ENCODE data around the gene DIPK1A.

Gene DIPK1A

DNA sequence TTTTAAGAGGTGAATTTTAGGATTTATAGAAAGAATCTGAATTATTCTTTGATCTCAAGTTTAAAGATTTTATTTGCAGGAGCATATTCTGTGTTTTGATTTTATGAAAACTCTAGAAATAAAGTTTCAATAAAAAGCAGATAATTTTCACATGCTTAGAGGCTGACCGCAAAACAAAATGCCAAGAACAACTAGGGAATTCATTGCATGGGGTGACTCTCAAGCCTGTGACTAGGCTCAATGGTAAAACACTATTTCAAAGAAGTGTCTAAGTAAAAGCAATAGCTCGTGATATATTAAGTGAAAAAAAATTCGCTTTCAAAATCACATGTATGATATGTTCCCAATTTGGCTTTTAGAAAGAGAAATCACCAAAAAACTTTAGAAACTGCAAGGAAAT, 79.9 kb downstream of the DIPK1A start:
- DNase-seq (ENCODE audit: extremely low read depth, low read depth) = no peak
- TF ChIP-seq, protein P1, sequence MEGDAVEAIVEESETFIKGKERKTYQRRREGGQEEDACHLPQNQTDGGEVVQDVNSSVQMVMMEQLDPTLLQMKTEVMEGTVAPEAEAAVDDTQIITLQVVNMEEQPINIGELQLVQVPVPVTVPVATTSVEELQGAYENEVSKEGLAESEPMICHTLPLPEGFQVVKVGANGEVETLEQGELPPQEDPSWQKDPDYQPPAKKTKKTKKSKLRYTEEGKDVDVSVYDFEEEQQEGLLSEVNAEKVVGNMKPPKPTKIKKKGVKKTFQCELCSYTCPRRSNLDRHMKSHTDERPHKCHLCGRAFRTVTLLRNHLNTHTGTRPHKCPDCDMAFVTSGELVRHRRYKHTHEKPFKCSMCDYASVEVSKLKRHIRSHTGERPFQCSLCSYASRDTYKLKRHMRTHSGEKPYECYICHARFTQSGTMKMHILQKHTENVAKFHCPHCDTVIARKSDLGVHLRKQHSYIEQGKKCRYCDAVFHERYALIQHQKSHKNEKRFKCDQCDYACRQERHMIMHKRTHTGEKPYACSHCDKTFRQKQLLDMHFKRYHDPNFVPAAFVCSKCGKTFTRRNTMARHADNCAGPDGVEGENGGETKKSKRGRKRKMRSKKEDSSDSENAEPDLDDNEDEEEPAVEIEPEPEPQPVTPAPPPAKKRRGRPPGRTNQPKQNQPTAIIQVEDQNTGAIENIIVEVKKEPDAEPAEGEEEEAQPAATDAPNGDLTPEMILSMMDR (IDR thresholded peaks at IDR 0.05; ENCODE audit: low read depth, low read length) = no peak

DNA sequence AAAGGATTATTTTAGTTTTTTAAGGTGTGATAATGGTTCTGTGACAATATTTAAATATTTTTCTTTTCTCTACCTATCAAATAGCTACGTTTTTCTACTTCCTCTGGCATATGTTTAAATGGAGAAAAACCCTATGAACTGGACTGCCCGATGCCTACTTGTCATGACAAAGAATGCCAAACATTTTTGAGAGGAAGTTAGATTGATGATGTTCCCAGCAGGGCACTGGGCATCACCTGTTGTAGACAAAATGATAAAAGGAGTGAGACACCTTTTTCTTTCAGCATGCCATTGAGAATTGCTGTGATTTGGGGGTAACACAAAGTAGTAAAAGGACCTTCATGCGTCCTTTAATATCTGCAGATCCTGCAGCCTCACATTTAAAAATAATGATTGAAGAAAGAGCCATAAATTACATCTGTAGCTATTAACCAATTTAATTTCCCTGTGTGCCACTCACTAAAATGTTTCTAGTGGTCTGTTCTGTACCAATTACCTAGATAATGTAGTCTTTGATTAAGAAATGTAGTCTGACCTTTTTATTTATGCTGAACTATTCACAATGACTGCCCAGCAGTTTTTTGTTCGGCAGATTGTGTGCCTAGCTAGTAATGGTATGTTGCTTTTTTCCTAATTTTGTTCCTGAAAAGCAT, 81.8 kb downstream of the DIPK1A start:
- no peak for DNase-seq (ENCODE audit: extremely low read depth, low read depth)
- TF ChIP-seq, protein P1 (IDR thresholded peaks at IDR 0.05; ENCODE audit: low read depth, low read length) = no peak

DNA sequence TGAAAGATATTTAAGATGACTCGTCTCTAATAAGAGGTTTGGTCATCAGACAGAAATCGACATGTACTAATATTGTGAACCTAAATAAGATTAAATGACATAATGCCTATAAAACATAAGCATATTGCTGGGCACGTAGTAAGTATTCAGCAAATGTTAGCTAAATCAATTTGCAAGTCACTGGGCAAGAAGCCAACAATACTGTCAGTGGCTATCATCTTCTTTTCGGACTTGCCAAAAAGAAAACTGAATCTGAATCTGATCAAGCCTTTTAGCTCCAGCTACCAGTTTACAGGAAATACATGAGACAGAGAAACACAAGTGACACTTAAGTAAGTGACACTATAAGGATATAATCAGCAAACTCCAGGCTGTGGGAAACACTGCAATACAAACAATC, 83.5 kb downstream of the DIPK1A start:
- DNase-seq (ENCODE audit: extremely low read depth, low read depth) = peak; percentile 5
- TF ChIP-seq, protein P1 (IDR thresholded peaks at IDR 0.05; ENCODE audit: low read depth, low read length) = no peak

DNA sequence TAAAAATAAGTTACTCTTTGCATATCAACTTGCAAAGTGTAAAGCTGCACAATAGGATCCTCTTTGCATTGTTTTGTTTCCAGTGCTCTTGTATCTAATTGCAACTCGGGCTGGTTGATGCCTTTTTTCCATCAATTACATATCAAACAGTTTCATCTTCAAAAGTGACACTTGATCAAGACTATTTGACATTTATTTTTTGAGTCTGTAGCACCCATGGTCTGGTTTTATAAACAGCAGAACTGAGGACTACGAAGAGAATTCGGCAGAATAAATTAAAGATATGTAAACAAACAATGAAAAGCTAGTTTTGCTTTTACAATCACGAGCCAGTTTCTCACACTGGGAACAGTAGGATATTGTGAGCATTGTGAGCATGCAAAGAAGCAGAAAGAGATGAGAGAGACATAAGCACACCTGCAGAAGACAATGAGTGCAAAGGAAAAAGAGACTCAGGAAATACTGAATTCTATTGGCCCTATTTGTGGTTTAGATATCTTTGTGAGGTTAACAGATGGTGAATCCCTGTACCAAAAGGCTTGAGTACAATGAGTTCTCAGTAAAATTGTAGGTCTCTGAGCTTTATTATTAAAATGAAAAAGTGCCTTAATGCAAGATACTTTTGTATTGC, 84.1 kb downstream of the DIPK1A start:
- TF ChIP-seq, protein P1 (IDR thresholded peaks at IDR 0.05; ENCODE audit: low read depth, low read length) = no peak

DNA sequence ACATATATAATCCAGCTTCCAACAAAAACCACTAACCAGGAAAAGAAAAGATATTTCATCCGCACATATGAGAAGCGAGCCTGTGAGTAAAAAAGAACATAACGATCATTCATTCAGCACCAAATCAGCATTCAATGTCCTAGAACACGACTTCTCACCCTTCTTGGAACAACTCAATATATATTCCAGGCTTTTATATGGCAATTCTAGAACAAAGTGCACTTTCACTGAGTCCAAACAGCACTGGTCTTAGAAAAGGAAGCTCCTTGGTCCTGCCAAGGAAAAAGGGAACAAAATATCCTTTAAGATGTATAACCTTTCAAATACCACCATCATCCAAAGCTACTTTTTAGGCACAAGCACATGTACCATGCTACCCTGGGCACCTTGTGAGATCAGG, 84.9 kb downstream of the DIPK1A start:
- TF ChIP-seq, protein P1 (IDR thresholded peaks at IDR 0.05; ENCODE audit: low read depth, low read length) = no peak
- DNase-seq (ENCODE audit: extremely low read depth, low read depth) = no peak

More for the DNA sequence above, 84.1 kb downstream of the DIPK1A start:
- no peak for DNase-seq (ENCODE audit: extremely low read depth, low read depth)

DNA sequence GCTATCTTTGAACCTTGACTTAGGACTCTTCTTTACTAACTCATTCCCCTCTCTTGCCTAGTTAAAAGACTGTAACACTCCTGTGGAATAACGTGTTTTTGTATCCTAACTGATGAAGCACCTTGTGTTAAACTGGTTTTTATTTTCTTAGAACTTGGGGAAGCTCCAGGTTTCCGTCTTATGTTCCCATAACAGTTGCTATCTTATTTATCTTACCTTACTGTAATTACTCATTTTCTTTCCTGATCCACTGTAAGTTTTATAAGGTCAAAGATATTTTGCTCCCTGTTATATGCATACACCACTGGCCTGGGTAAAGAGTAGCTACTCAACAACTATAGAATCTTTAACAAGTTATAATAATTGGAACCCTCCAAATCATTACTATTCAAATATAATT, 86.3 kb downstream of the DIPK1A start:
- TF ChIP-seq, protein P1 (IDR thresholded peaks at IDR 0.05; ENCODE audit: low read depth, low read length) = no peak
- DNase-seq (ENCODE audit: extremely low read depth, low read depth) = no peak

DNA sequence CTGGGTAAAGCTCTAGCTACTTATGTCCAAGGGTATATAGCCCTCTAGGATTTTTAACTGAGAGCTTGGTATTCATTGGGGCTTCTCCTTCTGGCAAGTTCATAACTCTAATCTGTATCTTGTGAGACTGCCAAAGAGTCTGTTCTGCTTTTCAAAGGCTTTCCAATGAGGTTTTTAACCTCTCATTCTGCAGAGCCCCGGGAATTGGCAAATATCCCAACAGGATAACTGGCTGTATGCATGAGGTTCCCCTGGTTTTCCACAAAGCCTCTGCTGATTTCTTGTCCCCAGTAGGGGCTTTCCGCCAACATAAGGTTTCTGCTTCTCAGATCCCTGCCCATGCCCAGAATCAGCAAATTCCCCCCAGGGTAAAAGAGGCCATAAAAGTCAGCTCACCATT, 88.5 kb downstream of the DIPK1A start:
- TF ChIP-seq, protein P1 (IDR thresholded peaks at IDR 0.05; ENCODE audit: low read depth, low read length) = no peak
- no peak for DNase-seq (ENCODE audit: extremely low read depth, low read depth)

All from AG09319 (cell line).